KOPT-K1 (cell line): ENCODE results near the gene PKD2.
"Not testable (repeated sequence)": the region's sequence is repeated elsewhere in the genome, so short reads cannot be mapped to it uniquely, and the experiment has no call there.

Experiments
- H3K27ac ChIP-seq: fragments of 200-600 bp; sonication (generic); 2 replicates; pipeline ENCODE4 v1.5.1; 2016; ENCODE audit warnings: antibody characterized with exemption, mild to moderate bottlenecking, low read depth, low read length; ENCODE audit not compliant: poor library complexity, severe bottlenecking
- H3K36me3 ChIP-seq: fragments of 200-600 bp; sonication (generic); 2 replicates; pipeline ENCODE4 v1.5.1; 2017; ENCODE audit warnings: antibody characterized with exemption, mild to moderate bottlenecking, low read length, moderate library complexity; ENCODE audit not compliant: insufficient read depth
- H3K9me3 ChIP-seq: fragments of 200-600 bp; sonication (generic); 2 replicates; pipeline ENCODE4 v1.5.1; 2017; ENCODE audit warnings: antibody characterized with exemption, low read length, mild to moderate bottlenecking; ENCODE audit not compliant: insufficient read depth, poor library complexity, severe bottlenecking

PKD2 gene

DNA sequence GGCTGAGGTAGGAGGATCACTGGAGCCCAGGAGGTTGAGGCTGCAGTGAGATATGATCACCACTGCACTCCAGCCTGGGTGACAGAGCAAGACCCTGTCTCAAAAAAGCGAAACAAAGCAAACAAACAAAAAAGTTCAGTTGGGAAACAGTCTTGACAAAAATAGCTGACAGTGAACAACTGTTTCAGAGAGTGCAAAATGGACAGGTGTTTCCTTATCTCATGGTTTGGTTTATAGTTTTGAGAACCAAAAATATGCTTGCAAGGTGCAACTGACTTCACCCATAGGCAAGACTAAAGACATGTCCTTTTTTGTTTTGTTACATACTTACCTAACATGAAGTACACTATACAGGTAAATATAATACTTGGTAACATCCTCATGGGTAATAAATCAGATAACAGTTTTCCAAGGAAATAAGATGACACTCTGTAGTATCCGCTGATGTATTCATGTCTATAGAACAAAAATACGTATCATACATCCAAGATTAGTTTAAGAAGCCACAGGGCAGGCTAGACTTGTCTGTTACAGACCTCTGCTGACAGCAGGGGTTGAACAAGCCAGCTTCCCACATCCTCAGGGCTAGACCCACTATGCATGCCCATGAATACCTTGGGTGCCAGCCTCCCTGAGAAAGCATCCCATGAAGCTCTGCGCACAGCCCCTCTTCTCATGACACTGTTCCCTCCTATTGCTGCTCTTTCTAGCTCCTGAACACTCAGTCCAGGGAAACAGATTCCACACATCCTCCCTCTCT, 91.7 kb downstream of the PKD2 start:
- Histone ChIP-seq H3K27ac (no peak overlapping the region), H3K36me3 (no peaks in the 10 kb centered on the region), H3K9me3 (no peaks in the 10 kb centered on the region)

DNA sequence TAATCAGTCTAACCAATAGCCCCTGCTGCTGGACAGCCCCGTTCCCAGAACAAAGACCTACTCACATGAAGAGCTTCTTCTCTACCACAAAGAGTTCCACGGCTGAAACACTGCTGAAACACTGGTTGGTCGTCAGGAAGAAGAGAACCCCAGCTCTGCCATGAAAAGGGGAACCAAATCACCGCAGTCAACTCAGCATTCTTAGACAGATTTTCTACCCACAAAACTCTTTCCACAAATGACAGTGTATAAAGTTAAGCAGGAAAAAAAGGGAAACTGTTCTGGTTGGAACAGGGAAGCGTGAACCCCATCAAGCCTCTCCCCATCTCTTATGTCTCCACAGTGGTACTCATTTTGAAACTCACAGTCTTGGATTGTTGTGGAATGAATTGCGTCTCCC, 93.7 kb downstream of the PKD2 start:
- no peaks in the 10 kb centered on the region for H3K9me3 ChIP-seq
- H3K36me3 ChIP-seq, result no peaks in the 10 kb centered on the region
- no peak overlapping the region for H3K27ac ChIP-seq

DNA sequence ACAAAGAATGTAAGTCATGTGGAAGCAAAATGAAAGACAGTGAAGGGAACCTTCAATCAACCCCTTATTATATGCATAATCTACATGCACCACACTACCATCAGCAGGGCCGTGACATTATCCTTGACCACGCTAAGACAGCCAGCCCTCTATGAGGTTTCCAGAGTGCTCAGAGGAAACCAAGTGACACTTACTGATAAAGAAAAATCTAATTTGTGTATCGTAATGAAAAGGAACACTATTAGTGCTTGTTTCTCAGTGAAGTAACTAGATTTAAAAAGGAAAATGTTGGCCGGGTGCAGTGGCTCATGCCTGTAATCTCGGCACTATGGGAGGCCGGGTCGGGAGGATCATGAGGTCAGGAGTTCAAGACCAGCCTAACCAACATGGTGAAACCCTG, 94.6 kb downstream of the PKD2 start:
- Histone ChIP-seq H3K36me3 (no peaks in the 10 kb centered on the region), H3K27ac (no peak overlapping the region), H3K9me3 (no peaks in the 10 kb centered on the region)

DNA sequence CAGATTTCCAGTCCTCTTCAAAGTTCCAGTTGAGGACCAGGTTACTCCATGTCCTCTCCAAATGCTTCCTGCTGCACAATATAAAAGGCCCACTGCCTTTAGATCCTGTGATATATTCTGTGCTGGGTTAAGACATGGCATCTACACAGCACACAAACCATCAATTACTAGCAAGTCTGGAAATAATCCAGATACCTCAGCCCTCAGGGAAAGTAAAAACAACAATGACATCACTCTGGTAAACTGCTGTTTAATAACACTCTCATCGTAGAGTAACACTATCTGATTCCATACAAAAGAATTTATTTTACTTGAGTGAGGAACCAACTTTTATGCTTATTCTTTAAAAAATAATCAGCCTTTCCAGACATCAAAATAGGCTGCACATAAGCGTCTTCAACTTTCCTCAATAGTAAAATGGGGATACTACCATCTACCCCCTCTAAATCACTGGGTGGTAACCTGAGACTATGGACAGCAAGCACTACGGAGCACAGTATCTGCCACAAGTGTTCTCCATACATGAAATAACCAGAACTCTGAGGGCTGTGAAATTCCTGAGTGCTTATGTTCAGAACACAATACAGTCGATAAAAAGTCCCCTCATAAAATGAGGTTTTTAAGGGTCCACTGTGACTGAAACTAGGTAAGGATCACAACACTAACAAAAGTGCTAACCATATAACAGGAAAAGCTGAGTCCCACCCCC, 97.6 kb downstream of the PKD2 start:
- no peaks in the 10 kb centered on the region for H3K9me3 ChIP-seq
- H3K27ac ChIP-seq, result no peak overlapping the region
- H3K36me3 ChIP-seq, result no peaks in the 10 kb centered on the region

DNA sequence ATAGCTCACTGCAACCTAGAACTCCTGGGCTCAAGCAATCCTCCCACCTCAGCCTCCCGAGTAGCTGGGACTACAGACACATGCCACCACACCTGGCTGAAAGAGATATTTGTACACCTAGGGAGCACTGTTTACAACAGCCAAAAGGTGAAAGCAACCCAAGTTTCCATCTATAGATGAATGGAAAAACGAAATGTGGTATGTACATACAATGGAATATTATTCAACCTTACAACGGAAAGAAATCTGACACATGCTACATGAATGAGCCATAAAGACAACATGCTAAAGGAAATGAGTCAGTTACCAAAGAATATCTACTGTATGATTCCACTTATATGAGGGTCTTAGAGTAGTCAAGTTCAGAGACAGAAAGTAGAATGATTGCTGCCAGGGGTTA, 98.8 kb downstream of the PKD2 start:
- Histone ChIP-seq H3K36me3 (no peaks in the 10 kb centered on the region), H3K27ac (no peak overlapping the region), H3K9me3 (no peaks in the 10 kb centered on the region)

DNA sequence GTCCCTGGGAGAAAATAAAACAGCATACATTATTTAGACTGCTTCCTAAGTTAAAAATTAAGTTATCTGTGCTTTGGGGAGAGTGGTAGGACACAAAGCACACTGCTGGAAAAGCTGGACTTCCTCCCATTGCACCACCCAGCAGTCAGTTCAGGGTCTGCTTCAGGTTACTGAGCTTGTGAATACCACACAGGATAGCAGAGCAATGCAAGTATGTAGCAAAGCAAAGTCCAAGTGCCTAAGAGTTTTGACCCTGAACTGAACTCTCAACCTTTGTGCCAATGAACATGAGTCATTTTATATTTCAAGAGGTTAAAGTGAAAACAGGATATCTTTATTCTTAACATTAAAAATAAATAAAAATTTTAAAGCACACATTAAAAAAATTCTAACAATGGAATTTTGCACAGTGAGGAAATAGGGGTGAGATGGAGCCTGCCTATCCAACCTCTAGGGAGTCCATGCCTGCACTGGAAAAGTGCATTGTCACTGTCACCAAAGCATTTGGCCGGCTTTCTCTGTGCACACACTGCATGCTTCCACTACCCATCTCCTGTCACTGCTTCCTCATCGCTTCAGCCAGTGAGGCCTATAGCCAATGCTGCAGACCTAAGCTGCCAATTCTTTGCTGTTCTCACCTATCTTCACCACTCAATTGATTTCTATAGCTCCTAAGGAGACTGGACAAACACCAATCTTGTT, 100.1 kb downstream of the PKD2 start:
- no peaks in the 10 kb centered on the region for H3K9me3 ChIP-seq
- no peaks in the 10 kb centered on the region for H3K36me3 ChIP-seq
- no peak overlapping the region for H3K27ac ChIP-seq

DNA sequence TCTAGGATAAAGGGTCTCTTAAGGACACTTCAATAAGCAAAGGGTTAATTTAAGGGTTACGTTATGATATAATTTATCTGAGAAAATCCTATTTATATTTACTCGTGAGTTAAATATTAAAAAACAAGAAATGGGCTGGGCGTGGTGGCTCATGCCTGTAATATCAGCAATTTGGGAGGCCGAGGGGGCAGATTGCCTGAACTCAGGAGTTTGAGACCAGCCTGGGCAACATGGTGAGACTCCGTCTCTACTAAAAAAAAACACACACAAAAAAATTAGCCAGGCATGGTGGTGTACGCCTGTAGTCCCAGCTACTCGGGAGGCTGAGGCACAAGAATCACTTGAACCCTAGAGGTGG, 100.7 kb downstream of the PKD2 start:
- not testable (repeated sequence) for H3K9me3 ChIP-seq, H3K36me3 ChIP-seq, H3K27ac ChIP-seq

DNA sequence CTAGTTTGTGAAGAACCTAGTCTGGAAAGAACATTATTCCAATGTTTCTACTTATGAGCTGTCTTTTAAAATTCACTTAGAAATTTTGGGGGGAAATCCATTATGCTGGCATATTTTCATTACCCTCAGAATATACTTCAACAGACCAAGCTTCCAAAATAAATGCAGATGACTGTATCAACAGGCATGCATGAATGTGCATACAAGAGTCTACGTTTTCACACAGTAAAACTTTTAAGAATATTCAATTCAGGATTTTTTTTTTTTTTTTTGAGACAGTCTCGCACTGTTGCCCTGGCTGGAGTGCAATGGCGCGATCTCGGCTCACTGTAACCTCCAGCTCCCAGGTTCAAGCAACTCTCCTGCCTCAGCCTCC, 101.3 kb downstream of the PKD2 start:
- Histone ChIP-seq H3K27ac (no peak overlapping the region), H3K9me3 (no peaks in the 10 kb centered on the region), H3K36me3 (no peaks in the 10 kb centered on the region)

DNA sequence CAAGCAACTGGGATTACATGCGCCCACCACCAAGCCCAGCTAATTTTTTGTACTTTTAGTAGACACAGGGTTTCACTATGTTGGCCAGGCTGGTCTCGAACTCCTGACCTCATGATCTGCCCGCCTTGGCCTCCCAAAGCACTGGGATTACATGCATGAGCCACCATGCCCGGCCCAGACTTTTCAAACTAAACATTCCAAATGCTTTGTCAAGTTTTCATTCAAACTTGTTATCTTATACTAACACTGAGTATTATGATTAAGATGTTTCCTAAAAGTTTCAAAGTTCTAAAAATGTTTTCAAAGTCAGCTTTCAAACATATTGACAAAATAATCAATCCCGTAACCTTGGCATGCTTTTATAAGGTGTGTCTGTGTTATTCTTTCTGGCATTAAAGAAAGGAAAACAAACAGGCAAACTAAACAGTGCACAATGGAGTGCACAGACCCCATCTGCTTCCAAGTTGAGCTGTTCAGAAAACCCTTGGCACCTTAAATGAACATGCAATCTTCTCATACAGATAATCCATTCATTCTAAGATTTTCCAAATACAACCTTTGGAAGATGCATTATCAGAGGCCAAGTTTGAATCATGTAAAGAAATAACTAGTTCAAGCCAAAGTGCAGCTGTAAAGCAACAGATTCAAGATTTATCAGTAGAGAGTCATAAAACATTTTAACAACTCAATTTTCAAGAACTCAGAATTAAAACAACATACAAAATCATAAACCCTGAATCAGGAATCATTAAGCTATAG, 101.9 kb downstream of the PKD2 start:
- Histone ChIP-seq H3K9me3 (no peaks in the 10 kb centered on the region), H3K36me3 (no peaks in the 10 kb centered on the region), H3K27ac (no peak overlapping the region)

DNA sequence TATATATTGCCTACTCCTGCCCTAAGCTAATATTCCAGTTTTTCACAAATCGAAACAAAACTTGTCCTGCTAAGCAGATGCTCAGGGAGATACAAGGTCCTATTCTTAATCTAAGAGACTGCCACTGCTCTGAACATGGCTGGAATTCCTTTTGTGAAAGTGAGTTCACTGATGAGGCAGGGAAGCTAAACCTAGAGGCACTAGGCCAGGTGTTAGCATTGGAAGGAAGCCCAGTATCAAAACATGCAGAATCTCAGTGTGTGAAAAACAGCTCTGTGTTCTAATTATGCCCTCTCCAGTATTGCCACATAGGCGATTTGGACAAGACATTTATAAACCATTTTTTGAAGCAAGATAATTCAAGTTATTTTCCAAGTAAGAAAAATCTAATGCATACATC, 103.4 kb downstream of the PKD2 start:
- H3K36me3 ChIP-seq, result no peaks in the 10 kb centered on the region
- no peak overlapping the region for H3K27ac ChIP-seq

DNA sequence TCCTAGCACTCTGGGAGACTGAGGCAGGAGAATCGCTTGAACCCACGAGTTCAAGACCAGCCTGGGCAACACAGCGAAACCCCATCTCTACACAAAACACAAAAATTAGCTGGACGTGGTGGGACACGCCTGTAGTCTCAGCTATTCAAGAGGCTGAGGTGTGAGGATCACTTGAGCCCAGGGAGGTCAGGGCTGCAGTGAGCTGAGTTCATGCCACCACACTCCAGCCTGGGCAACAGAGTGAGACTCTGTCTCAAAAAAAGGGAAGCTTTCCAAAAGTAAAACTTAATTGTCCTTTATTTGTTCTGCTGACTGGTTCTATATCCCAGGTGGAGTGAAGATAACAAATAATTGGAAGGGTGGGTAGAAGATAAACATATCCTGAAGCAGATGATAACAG, 105.4 kb downstream of the PKD2 start:
- H3K36me3 ChIP-seq, result no peaks in the 10 kb centered on the region
- no peaks in the 10 kb centered on the region for H3K9me3 ChIP-seq
- H3K27ac ChIP-seq, result no peak overlapping the region

More for the DNA sequence above, 103.4 kb downstream of the PKD2 start:
- H3K9me3 ChIP-seq, result no peaks in the 10 kb centered on the region

DNA sequence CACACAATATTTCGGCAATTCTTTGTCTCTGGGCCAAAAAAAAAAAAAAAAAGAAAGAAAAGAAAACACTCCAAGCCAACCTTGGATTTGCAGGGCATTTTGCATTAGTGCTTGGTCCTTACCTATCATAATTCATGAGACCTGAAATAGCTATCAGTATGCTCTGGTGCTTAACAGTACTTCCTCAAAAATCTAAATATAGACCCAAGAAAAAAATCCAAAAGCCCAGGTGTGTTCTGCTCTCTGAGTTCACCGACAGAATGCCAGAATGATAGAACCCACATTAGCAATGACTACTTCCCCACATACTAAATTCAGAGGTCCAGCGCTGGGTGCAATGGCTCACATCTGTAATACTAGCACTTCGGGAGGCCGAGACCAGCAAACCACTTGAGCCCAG, 108.2 kb downstream of the PKD2 start:
- no peak overlapping the region for H3K27ac ChIP-seq
- peaks cover 18% of the 10 kb centered on the region for H3K9me3 ChIP-seq
- H3K36me3 ChIP-seq, result no peaks in the 10 kb centered on the region

DNA sequence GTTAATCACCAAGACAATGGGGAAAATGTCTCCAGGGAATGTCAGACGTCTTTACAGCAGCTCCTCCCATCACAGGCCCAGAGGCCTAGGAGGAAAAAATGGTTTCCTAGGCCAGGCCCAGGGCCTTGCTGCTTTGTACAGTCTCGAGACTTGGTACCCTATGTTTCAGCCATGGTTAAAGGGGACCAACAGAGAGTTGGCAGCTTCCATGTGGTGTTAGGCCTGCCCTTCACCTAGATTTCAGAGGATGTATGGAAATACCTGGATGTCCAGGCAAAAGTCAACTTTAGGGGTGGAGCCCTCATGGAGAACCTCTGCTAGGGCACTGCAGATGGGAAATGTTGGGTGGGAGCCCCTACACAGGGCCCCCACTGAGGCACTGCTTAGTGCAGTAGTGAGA, 112.5 kb downstream of the PKD2 start:
- H3K9me3 ChIP-seq, result peaks cover 28% of the 10 kb centered on the region
- no peaks in the 10 kb centered on the region for H3K36me3 ChIP-seq
- H3K27ac ChIP-seq, result no peak overlapping the region

DNA sequence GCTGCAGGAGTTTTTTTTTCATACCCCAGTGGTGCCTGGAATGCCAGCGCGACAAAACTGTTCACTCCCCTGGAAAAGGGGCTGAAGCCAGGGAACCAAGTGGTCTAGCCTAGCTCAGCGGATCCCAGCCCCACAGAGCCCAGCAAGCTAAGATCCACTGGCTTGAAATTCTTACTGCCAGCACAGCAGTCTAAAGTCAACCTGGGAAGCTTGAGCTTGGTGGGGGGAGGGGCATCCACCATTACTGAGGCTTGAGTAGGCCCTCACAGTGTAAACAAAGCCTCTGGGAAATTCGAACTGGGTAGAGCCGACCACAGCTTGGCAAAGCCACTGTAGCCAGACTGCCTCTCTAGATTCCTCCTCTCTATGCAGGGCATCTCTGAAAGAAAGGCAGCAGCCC, 114.8 kb downstream of the PKD2 start:
- H3K36me3 ChIP-seq, H3K27ac ChIP-seq: not testable (repeated sequence)
- peaks cover 28% of the 10 kb centered on the region for H3K9me3 ChIP-seq
